HG03520 (cell line): ENCODE data around the gene CEL.
A peak's percentile ranks its signal among the peaks of the same experiment; 100 is the strongest.

Experiments
- ATAC-seq: cut with Tn5 transposase; IDR thresholded peaks from one replicate; pipeline ENCODE4 v1.9.1; 2021; ENCODE audit warnings: mild to moderate bottlenecking, moderate library complexity; ENCODE audit not compliant: unreplicated experiment

The CEL gene

DNA sequence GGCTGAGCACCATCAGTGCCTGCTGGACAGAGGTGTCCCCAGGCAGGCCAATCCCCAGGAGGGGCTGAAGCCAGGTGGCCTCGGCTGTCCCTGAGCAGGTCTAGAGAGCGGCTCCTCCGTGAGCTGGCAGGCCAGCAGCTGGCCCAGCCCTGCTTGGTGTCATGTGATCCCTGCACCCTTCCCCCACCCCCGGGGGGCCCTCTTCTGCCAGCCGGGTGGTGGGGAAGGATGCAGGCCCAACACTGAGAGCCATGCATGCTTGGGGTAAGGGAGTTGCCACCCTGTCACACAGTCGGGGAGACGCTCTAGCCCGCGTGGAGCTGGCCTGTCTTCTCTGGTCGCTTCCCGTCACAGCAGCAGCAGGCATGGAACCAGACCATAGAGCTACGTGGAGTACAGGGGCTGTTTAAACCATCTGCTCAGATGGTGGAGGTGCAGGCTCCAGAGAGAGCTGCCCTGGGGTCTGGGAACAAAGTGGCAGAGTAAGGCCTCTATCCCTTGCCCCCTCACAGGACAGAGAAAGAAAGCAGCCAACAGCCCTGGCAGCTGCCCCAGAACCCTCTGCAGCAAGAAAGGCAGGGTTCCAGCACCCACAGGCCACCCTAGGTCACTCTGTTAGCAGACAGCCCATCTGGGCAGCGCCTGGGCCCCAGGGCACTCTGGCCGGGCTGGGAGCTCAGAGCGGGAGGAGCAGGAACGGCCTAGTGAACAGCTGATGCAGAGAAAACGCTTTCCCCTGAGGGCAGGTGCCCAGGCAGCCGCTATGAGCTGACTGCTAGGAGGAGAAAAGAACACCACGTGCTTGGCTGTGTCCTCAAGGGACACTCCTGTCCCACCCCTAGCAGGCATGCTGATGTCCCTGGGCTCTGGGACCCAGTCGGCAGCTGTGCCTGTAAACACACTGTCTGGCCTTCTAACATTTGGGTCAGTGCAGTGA, 52.4 kb downstream of the CEL start:
- ATAC-seq: no peak

DNA sequence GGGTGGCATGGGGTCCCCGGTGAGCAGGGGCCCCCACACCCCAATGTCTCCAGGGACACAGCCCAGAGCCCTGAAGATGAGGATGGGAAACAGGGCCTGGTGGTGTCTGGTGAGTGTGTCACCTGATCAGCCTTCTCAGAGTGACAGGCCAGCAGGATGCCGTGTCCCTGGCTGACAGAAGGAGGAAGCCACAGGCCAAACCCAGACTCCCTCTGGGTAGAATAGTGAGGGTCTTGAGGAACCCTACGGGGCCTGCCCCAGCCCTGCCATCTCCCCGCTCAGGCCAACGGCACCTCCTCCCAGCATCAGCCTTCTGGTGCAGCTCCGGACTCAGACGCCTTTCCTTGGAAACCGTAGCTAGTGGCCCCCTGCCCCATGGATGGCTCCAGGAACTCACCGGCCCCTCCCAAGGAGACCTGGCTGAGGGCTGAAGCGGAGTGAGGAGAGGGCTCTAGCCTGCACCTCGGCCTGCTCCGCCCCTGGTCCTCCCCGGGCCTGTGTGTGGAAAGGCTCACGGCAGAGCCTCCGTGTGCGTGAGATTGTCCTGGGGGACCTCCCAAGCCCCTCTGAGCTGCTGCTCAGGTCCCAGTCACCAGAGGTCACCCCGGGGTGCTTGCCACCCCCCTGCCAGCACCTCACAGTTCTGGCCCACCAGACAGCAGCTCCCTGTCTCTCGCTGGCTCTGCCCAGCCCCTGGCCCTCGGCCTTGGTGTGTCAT, 53.3 kb downstream of the CEL start:
- ATAC-seq: no peak

DNA sequence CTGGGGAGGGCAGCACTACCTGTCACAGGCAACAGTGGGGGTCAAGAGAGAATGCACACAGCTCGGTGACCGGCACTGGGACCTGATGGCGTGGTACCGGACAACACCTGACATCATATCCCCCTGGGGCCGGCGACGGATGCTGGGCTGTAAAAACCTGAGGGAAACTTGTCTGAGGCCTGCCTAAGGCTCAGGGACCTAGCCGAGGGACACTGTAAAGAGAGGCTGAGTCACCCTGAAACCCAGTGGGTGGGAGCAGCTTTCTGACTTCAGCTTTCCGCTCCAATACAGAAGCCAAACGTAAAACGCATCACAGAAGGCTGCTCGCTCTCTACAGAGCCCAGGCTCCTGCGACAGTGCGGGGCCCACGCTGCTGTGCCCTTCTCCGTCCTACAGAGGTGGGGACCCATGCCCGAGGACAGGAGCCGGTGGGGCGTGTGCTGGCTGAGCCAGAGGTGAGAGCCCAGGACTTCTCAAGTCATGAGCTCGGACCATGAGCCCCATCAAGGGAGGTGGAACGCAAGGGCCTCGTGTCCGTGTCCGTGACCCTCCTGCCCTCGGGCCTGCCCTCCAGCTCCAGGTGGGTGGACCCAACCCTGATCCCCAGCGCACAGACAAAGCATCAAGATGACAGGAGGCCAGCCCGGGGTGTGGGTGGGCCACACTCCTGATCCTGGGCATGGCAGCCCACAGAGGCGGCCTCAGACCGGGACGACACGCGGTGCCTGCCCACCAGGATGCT, 54.0 kb downstream of the CEL start:
- ATAC-seq: peak; percentile 63

DNA sequence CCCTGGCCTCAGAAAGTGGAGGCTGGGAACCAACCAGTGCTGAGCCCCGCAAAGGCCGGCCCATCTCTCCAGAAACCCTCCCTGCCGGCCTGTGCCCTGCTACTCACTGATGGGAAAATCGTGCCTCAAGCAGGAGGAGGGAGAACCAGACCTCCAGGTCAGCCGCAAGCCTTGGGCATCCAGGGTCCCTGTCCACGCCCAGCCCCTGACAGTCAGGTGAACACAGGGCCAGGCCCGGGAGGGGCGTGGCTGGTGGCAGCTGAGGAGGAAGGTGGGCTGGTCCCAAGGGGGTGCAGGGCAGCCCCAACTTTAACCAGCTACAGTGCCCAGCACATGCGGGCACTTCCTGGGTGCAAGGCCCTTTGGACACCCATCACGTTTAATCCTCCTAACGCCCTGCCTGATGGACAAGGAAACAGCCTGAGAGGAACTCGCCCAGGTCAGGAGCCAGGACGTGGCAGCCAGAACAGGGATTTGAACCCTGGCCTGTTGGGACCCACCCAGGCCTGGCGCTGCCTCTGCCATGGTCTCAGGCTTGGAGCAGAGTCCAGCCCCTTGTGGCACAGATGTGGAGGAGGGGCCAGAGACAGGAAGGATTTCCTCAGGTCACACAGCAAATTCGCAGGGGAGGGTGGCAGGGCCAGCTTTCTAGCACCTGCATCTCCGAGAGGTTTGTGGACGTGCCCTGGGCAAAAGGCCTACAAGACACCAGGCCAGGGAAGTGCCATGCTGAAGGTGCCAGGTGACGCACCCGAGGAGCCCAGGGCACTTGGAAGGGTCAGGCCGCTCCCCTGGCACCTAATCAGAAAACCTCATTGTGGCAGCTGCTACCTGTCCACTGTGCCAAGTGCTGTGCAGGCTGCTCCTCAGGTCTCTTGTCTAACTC, 54.8 kb downstream of the CEL start:
- ATAC-seq: no peak

DNA sequence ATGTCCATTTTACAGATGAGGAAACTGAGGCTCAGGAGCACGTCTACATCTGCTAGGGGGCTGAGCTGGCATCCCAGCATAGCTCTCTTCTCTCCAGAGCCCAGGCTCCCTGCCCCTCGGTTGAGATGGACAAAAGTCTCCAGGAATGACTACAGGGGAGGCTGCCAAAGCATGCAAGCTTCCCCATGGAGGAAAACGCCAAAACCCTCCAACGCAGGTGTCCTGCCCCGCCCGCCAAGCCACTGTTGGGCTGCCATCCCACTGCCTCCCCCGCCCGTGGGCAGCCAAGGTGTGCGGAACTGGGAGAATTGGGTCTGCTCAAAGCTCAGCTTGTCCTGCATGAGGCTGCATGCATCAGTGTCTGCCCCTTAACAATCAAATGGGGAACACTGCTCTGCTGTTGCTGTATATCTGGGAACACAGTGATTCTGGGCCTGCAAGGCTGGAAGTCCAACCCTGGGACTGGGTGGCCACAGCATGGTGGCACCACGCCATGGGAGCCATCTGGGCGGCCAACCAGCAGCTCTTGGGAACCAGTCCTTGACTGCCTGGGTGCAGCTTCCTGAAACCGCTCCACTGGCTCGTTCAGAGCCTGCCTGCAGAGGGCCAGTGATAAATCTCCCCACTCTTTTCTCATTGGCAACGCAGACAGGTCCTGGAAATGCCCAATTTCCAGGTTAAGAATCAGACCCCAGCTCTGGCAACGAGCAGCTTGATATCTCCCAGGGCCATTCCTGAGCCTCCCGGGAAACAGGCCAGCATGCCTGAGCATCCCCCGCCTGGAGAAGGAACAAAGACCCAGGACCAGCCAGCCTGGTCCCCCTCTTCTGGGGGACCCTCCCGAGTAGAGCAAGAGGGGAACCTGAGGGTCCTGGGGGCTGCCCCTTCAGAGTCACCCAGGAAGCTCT, 55.7 kb downstream of the CEL start:
- ATAC-seq: no peak

DNA sequence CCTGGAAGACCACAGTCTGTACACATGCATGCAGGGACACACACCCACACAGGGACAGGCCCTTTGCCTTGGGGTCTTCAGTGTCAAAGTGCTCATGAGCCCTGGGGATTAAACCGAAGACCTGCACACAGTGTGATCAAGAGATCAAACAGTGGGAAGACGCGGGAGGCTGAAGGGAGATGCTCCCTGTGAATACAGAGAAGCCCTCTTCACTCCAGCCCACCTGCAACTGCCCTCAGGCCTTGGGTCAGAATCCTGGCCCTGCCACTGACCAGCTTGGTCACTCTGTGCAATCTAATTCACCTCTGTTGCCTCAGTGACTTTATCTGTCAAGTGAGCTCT, 56.4 kb downstream of the CEL start:
- no peak for ATAC-seq

DNA sequence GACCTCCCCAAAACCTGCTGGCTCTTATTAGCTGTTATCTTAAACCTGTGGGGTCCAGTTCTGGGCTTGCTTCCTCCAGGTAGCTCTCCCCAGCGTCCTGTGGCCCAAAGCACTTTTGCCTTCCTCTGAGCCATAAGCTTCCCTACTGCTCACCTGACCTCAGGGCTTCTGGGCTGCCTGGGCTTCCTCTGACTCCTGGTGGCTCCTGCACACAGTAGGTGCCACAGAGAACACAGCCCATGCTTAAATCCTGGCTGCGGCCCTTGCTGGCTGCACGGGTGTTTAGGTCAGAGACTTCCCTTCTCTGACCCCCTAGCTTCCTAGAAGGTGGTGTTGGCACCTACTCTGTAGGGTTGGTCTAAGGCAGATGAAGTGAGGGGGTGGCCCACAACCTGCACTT, 56.8 kb downstream of the CEL start:
- ATAC-seq: no peak

DNA sequence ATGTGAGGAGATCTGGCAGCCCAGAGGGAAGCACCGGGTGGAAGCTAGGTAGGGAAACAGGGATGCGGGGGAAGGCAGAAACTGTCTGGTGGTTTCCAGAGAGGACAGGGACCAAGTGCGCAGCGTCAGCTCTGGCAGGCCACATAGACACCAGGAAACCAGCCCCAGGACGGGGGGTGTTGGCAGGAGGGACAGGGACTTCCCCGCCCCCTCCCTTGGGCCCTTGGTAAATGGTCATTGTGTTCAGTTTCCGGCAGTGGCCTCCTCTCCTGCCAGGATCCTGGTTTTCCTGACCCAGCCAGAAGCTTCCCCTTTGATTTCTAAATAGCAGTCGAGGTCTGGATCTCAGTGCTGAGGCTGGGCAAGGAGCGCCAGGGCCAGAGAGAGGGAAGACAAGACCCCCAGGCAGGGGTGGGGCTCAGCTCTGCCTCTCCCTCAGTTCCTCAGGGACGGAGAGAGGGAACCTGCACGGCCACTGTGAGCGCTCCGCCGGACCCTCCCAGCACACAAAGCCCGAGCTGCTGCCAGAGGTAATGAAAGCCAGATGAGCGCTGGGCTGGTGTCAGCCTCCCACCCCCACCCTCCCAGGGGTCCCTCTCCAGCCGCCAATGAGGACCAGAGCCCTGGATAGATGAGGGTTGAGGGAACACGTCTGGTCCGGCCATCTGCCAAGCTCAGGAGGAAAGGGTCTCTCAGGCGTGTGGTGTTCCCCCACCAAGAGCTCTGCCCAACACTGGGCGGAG, 57.5 kb downstream of the CEL start:
- no peak for ATAC-seq

DNA sequence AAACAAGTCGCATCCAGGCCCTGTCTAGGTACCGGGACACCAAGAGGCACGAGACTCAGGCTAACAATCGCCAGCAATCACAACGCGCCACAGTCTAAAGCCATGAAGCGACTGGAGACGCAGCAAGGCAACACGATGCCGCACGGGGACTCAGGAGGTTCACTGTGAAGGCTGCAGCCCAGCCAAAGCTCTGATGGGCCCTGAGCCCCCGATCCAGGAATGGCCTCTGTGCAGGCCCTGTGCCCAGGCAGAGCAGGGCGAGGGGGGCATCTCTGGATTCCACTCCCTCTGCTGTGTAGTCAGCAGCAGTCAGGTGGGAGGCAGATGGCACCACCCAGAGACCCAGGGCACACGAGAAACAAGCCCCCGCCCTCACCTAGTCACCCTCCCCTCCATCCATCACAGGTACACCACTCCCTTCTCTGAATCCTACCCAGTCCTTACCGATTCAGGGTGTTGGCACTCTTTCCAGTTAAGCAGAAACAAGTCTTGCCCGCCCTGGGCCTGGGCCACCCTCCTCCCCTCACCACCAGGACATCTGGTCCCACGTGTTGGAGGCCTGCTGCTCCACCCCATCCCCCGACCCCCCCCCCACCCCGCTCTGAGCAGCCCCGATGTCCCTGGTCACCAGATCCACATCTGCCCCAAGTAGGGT, 58.2 kb downstream of the CEL start:
- no peak for ATAC-seq

DNA sequence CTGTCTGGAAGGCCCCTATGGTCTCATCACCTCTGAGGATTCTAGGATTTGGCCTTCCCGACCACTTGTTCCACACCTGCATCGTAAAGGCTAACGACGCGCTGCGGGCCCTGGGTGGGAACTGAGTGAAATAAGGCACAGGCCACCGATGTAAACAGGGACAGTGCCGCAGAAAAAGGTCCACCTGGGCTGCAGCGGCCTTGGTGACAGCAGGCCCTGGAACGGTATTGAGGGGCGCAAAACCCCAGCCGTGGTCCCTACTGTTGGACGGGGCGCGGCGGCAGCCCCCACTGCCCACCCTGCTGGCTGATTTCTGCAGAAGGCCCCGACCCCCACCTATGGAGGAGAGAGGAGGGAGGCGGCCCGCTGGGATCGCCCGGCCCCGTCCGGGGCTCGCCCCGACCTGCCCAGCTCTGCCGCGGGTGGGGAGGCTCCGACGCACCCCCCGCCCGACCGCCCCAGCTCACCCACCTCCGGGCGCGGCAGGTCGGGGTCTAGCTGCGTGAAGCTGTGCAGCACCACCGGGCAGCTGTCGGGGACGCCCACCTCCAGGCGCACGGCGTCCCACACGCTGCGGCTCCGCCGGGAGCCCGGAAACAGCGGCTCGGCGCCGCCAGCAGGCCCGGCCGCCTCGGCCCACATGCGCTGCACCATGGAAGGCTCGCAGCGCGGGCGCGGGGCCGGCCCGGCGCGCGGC, 58.9 kb downstream of the CEL start:
- no peak for ATAC-seq
